ENCODE data around the gene HSPE1.

GRCh38 chr2:197498235-197498936 lies 1.8 kb upstream of the HSPE1 start:
- no peak for TF ChIP-seq CTCF (conservative IDR thresholded peaks at IDR 0.05)
- no peak for TF ChIP-seq ZFX (IDR thresholded peaks at IDR 0.05)
